A204.1 (cell line): ENCODE data around the gene KRT81.
"Not testable (repeated sequence)": the region's sequence is repeated elsewhere in the genome, so short reads cannot be mapped to it uniquely, and the experiment has no call there.

Source experiments
- FAIRE-seq: peaks from 2 replicates; lab custom pipeline; 2012; peaks lifted over from hg19 to GRCh38; lab: Jason Lieb, UNC

The KRT81 gene

DNA sequence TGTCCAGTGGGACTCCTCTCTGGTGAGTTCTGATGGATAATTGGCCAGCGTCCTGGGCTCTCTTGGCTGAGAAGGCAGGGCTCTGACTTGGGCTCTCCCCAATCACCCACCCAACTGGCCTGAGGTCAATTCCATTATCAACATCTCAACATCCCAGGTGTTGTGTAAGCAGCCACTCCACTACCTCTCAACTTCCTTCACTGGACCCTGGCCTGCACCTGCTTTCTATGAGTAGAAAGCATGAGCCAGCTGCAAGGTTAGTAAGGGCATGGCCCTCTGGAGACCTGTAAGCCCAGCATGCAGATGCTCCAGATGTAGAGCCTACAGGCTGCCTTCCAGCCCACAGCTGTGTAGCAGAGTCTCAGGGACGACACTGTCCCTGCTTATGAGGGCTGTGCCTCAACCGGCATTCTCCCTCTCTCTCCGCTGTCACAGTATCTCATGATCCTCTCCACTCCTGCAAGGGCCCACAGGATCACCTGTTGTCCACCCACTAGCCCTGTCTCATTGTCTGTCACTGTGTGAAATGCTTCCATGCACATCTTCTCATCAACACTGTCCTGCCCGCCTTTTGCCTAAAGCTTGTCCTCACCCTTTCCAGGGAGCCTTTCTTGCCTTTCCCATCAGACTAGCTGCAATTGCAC, 5.4 kb upstream of the KRT81 start:
- FAIRE-seq: no peak

DNA sequence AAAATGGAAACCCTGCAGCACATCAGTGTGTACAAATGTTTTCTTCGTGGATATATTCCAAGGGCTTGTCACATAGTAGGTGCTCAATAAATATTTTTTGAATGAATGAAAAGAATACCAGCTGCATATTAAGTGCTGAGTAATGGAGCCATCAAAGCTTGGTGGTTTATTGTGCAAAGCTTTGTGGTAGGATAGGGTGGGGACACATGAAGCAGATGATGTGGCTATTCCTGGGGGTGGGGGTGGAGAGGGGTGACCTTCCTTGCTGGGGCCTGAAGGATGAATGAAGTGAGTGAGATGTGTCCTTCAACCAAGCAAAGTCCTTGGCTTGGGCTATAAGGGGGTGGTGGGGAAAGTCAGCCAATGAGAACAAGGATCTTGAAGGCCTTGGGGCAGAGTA, 4.3 kb upstream of the KRT81 start:
- no peak for FAIRE-seq

DNA sequence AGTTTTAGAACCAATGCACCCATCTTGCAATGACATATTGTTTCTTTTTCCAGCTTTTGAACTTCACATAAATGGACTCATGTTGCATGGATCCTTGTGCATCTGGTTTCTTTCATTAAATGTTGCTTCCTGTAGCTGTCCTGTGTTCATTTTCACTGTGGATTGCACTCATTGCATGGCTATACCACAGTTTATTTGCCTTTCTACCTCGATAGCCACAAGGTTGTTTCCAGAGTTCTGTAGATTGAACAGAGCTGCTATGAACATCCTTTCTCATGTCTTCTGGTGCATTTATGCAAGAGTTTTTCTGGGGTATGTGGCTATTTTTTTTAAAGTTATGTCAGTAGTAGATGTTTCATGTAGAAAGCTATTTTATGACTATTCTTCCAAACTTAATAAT, 3.5 kb upstream of the KRT81 start:
- no peak for FAIRE-seq

DNA sequence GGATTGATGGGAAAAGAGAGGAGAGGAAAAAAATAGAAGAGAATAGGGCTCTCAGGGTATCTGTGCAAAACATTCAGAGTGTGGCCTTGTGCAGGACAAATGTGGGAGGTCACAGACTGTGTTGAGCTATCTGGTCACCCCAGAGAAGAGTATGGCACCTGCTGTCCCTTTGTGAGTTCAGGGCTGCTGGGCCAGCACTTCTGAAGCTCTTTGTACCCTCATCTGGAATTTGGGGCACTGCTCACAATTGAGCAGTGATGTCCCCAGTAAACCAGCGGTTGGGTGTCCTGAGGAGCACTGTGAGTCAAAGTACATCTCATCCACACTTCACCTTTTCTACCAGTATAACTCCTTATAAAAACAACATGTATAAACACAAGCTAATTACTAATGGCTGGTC, 2.6 kb upstream of the KRT81 start:
- FAIRE-seq: no peak

DNA sequence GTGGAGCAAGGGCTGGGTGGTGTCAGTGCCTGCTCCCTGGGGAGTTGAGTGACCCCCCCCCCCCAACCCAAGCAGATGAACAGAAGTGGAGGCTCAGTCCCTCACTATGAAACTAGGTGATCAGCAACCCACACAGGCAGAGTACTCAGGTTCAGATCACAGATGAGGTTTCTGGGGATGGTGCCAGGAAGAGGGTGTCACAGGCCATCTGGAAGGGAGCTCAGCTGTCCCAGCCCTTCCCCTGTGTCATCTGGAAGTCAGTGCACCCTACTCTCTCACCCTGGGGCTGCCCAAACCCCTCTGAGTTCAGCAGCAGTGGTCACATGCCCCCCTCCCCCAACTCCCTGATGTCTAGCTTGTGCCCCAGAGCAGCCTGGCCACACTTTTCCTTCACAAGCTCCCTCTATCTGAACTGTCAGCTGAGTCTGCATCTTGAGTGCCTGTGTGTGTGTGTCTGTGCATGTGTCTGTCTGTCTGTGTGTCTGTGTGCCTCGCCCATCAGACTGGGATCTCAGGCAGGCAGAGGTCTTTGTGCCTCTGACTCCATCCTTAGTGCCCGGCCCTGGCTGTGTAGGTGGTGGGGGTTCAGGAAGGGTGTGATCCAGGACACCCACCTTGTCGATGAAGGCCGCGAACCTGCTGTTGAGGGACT, 725 bp downstream of the KRT81 start:
- FAIRE-seq: not testable (repeated sequence)

DNA sequence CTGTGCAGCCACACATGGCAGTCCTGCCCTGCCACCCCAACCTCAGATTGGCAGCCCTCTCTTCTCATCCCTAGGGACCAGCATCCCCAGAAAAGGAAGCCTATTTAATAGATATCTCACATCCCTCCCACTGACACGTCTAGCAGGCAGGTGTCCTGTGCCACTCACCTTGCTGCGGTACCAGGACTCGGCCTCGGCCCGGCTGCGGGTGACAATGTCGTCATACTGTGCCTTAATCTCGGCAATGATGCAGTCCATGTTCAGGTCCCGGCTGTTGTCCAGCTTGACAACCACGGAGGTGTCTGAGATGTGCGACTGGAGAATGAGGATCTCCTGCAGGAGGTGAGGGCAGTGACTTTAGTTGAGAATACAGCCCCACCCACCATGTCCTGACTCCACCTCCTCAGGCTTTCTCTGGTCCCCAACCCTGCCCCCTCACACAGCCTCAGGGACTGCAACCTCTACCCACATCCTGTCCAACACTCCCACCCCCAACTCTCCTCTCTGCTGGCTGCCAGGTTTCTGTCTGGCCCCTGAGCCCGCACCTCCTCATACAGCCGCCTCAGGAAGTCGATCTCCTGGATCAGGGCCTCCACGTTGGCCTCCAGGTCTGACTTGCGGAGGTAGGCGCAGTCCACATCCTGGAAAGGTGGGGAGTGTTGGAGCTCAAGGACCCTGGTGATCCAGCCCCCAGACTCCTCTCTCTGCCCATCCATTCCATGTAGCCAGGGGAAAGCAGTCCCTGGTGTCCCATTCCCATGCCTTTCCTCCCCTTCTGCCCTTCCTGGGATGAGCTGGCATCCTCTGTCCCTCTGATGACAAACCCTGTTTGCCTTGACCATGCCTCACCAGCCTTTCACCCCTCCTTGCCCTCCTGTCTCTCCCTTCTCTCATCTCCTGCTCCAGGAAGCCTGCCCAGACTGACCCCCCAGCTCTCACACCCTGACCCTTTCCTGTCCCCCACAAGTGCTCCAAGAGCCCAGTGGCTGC, 3.2 kb downstream of the KRT81 start:
- FAIRE-seq: not testable (repeated sequence)

DNA sequence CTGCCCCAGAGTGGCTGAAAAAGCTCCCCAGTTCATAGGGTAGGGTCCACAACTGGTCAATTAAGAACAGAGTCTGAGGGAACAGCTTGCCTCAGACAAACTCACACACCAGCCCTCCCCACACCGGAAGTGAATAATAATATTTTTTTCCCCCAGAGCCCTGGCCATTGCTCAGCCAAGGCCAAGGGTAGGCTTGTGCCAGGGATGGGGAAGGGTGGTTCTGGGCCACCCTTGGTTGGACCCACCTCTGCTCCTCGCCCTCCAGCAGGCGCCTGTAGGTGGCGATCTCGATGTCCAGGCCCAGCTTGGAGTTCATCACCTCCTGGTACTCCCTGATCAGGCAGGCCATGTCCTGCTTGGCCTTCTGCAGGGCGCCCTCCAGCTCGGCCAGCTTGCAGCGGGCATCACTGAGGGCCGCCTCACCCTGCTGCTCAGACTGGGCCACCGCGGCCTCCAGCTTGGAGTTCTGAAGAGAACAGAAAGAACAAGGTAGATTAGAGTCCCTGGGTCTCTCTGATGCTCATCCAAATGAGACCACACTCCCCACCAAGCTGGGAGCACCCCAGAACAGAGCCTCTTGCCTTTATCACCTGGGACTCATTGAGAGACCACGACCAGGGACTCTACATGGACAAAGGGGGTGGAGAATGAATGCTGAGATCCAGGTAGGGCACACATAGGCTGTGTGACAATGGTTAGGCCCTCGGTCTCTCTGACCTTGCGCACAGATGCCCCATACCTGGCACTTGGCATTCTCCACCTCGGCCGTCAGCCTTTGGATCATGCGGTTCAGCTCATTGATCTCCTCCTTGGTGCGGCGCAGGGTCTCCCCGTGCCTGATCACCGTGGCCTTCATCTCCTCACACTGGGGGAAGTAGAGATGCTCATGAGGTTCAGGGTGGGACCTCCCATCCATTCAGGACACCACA, 4.2 kb downstream of the KRT81 start:
- FAIRE-seq: not testable (repeated sequence)

DNA sequence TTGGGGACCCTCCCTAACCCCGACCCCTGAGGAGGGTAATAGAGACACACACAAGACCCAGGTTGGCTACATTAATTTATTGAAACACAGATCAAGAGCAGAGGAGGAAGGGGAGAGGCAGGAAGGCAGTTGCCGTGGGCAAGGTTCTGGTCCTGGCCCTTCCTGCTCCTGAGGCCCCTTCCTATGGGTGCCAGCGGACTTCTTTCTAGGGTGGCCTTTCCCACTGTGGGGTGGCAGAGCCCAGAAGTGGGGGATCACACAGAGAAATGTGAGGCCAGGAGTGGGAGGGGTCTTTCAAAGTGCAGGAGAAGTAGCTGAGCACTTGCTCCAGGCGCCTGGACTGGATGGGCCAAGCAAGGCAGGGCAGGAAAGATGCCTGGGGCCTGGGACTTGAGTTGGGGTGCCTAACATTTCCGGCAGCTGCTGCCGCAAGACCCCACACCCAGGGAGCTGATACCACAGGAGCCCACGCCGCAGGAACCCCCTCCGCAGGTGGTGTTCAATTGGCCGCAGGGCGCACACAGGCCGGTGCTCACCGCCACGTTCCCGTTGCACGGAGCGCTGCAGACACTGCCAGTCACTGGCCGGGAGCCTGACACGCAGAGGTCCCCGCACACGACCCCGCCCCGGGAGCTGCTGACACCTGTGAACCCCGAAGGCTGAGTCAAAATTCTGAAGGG, 5.3 kb downstream of the KRT81 start:
- no peak for FAIRE-seq

DNA sequence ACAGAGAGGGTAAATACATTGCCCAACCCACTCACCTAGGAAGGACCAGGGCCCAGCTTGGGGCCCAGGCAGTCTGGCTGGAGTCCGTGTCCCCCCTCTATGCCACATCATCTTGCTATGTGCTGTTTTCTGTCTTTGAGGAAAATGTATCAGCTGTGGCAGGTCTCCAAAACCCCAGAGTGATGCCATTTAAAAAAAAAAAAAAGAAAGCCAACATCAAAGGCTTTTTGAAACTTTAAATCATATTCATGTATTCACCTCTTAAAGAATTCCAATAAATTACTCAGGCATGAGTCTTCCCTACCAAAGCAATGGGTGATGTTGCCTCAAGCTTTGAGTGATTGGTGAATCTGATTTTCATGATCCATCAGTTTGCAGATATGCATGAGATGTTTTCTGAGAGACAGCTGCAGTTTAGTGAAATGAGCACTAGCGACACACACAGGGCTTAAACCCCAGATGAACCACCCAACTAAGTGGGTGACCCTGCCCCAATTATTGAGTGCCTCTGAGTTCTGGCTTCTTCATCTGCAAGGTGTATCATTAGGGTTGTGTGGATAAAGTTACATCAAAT, 6.1 kb downstream of the KRT81 start:
- FAIRE-seq: no peak

DNA sequence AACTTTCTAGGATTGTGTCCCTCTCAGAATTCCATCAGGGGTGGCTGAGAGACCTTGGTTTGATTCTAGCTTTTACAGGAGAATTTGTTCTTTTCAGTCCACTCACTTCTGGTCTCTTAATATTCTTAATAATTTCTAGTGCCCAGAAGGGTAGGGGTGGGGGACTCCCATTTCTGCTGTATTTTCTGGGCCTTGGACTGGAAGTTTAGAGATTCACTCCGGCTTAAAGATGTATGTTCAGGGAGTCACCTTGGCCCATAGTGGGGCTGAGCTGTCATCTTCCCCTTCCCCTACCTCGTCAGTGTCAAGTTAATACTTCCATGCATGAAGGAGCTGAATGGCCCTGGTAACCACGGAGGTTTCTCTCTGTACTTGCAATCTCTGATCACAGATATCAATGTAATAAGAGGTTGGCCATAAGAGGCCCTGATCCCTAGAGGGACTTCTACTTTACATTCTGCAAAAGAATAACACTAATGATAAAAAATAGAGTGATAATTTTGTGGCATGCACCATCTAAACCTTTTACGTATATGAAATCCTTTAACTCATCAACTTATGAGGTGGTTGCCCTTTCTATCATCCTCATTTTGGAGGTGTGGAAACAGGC, 6.7 kb downstream of the KRT81 start:
- FAIRE-seq: no peak

DNA sequence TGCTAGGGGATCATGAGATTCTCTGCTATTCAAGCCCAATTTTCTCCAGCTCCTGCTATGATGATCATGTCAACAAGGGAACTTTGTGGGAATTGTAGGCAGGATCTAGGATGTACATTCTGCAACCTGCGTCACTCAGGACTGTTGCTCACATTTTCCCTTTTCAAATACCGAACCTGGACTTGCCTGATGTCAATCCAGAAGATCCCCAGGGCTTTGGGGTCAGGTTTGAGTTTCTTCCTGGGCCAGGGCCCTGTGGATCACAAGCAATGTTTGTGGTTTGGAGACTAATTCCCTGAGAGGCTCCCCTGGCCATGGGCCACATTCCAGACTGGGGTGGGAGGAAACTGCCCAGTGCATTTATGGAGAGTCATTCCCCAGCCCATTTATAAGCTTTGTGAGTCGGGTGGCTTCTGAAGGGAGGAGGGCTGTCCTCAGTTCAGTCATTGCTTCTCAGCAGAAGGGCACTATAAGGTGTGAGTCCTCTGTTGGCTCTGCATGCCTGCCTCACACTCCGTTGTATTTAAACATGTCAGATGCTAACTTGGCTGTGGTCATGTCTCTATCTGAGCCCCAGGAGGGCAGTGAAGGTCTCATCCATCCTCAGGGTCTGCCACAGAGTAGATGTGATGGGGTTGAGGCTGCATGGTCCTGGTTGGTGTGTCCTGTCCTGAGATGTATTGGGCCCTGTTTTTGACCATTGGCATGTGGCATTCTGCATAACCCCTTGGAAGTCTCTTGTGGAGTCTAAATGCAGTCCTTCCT, 10.4 kb downstream of the KRT81 start:
- FAIRE-seq: no peak

DNA sequence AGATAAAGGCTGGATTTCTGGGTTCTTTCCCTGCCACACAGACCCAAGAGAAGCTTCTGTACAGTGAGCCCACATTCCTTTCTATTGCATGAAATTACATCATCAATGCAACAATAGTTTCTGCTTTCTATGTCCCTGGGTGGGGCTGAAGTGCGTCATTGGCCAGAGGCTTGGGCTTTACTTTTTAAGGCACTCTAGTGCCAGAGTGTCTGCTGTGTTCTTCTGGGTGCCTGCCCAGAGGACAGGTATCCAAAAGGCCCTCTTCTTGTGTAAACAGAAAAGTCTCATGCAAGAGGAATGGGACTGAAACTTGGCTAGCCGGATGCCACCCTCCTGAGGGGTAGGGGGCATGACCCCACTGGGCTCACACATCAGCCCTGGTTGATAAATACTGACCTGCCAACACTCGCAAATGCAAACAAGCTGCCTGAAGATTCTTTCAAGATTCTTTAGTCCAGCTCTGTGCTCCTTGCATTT, 11.0 kb downstream of the KRT81 start:
- FAIRE-seq: no peak

DNA sequence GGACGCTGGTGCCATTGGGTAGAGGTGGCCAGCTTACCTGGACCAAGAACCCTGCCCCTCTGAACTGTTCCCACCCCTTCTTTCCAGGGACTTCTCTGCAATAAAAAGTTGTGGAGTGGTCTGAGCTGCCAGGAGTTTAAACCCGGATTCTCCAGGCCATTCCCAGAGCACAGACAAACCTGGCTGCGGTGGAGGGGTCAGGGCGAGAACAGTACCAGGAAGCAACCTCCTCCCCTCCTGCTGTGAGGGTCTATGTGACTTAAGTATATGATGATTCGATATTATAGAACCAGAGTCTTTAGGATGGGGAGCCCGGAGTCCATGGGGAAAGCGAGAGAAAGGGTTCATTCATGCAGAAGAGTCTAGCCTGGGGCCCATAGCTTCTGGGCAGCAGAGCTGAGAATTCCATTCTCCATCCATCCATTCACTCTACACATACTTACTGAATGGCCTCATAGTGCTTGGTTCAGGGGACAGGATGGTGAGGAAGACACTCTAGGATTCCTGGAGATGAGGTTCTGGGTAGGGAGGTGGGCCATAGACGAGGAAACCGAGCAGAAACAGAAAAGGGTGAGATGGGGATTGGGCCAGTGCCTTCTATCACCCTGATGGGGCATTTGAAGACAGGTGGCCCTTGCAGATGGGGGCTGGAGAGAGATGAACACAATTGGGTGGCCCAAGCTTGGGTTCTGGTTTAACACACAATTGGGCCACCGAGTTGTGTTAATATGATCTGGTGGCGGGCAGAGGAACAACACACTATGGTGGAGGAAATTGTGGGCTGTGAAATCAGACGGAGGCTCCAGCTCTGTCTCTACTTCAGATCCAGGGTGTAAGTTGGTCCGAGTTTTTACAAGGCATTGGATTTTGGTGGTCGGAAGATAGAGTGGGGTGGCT, 11.7 kb downstream of the KRT81 start:
- FAIRE-seq: no peak

DNA sequence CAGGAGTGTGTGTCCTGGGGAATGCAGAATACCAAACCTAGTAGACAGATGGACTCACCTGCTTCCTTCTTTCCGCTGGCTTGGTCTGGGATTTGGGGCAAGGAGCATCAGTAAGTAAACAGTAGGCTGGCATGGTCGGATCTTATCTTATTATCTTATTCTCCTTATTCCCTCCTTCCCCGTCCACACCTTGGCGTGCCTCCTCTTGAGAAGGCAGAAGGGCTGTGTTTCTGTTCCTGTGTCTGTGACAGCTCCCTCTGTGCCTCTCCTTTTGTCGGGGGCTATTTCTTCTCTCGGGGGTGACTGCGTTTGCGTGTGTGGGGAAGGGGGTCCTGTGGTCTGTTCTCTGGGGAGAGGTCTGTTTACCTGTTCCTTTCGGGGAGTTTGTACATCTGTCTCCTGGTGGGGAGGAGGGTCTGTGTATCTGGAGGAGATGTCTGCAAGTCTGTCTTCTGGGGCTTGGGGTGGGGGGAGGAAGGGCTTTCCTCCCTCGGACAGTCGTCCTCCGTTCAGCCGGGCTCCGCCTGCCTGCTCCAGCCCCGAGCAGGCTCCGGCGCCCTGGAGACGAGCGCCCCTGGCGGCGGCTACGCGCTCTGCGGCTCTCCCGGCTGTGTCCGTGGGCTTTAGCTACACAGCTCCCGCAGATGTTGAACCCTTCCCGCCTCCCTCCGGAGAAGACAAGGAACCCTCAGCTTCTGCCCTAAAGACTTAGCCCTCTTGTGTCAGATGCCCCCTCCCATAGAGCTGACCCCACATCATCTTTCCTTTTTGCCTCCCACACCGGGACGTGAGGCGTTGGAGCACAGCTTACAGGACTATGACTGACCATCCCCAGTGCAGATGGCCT, 12.5 kb downstream of the KRT81 start:
- no peak for FAIRE-seq

DNA sequence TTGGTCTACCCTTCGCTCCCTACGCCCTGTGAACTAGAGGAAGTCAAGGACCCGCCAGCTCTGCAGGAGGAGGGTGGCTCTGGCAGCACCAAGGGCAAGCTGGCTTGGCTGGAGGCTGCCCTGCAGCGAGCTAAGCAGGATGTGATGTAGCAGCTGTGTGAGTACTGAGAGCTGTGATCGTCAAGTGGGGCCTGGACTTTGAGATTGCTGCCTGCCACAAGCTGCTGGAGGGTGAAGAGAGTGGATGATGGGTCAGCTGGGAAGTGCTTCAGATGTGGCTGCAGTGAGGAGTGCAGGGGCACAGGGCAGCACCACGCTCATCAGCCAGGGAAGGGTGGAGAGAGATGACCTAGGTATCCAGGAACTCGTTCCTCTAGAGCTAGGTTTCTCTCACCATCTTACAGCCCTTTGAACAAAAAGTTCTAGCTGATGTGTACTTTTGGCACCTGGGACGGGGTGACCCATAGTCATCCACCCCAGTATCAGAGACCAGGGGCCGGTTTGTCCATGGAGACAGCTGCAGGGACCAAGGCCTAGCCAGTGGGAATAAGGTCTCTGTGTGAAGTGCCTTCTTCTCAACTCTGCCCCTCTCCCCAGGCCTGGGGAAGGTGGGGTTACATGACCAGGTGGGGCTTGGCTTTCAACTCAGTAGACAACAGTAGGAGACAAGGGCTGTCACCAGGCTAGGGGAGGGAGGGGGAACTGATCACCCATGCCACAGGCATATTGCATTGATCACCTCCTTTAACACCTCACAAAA, 13.7 kb downstream of the KRT81 start:
- no peak for FAIRE-seq

DNA sequence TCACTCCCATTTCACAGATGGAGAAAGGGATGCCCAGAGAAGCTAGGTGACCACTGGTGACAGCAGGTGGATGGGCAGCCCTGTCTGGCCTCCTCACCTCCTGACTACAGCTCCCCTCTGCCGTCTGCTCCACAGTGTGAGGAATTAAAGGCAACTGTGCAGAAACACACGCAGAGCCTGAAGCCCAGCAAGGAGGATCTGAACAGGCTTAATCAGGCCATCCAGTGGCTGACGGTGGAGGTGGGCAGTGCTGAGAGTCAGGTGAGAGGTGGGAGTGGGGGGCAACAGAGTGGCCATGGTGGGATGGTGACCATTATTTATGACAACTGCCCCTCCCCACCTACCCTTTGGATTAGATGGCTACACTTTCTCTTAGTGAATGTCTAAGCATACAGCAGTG, 15.6 kb downstream of the KRT81 start:
- no peak for FAIRE-seq
